D721Med (cell line): ENCODE data around the gene SPATS2L.

Source experiments
- DNase-seq: peaks from one replicate; pipeline ENCODE4 v3.0.0; 2011; ENCODE audit warnings: low spot score; ENCODE audit not compliant: insufficient read length
- FAIRE-seq: peaks from 2 replicates; lab custom pipeline; 2011; peaks lifted over from hg19 to GRCh38; lab: Jason Lieb, UNC
- TF ChIP-seq, protein P1 (sequence below): IDR thresholded peaks from 2 replicates; pipeline ENCODE4 v1.5.1; 2012; ENCODE audit warnings: mild to moderate bottlenecking, control low read depth; ENCODE audit not compliant: insufficient read depth; ENCODE audit errors: missing control alignments

SPATS2L gene

GRCh38 chr2:200357845-200358244 lies 51.4 kb downstream of the SPATS2L start:
- FAIRE-seq: no peak
- no peak for DNase-seq
- TF ChIP-seq, protein P1, sequence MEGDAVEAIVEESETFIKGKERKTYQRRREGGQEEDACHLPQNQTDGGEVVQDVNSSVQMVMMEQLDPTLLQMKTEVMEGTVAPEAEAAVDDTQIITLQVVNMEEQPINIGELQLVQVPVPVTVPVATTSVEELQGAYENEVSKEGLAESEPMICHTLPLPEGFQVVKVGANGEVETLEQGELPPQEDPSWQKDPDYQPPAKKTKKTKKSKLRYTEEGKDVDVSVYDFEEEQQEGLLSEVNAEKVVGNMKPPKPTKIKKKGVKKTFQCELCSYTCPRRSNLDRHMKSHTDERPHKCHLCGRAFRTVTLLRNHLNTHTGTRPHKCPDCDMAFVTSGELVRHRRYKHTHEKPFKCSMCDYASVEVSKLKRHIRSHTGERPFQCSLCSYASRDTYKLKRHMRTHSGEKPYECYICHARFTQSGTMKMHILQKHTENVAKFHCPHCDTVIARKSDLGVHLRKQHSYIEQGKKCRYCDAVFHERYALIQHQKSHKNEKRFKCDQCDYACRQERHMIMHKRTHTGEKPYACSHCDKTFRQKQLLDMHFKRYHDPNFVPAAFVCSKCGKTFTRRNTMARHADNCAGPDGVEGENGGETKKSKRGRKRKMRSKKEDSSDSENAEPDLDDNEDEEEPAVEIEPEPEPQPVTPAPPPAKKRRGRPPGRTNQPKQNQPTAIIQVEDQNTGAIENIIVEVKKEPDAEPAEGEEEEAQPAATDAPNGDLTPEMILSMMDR: no peak

DNA sequence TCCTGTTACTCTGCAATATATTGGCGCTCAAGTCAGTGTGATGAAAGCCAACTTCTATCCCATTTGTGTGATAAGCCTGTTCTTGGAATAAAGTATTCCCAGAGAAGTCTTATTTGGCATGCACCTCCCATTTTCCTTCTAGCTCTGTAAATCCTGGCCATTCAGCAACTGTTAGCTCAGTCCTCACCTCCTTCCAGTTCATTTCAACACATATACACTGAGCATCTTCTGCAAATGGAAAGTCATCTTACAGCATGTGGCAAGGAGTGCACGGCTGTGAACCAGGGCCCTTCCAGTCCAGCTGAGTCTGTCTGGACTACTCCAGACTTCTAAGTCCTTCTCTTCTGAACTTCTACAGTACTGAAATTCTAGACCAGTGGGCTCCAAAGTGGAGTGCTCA lies 53.1 kb downstream of the SPATS2L start:
- FAIRE-seq: no peak
- TF ChIP-seq, protein P1: no peak
- DNase-seq: no peak

DNA sequence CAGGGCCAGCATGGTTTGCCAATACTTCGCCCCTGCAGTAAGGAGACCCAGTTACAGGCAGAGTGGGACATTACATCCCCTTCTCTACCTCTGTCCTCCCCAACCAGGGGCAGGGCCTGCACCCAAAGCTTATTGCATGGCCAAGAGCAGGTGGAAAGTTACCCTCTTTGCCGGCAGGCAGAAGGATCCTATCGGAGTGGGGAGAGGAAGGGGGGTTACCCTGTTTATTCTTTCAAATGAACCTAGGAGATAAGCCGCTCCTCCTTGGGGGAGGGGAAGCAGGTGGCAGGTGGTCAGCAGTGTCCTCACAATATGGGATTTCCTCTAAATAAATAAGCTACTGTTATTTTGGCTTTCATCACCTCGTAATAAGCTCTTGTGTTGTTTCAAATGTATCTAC lies 53.9 kb downstream of the SPATS2L start:
- TF ChIP-seq, protein P1: no peak
- no peak for DNase-seq
- no peak for FAIRE-seq

- DNase-seq (no peak), FAIRE-seq (no peak)
- TF ChIP-seq, protein P1: no peak
Measured at GRCh38 chr2:200362202-200362917, 55.9 kb downstream of the SPATS2L start.

- FAIRE-seq: no peak
- DNase-seq: no peak
- TF ChIP-seq, protein P1: no peak
Measured at GRCh38 chr2:200363279-200363678, 56.8 kb downstream of the SPATS2L start.

- TF ChIP-seq, protein P1: no peak
- DNase-seq (no peak), FAIRE-seq (no peak)
Measured at GRCh38 chr2:200364142-200364541, 57.6 kb downstream of the SPATS2L start.

DNA sequence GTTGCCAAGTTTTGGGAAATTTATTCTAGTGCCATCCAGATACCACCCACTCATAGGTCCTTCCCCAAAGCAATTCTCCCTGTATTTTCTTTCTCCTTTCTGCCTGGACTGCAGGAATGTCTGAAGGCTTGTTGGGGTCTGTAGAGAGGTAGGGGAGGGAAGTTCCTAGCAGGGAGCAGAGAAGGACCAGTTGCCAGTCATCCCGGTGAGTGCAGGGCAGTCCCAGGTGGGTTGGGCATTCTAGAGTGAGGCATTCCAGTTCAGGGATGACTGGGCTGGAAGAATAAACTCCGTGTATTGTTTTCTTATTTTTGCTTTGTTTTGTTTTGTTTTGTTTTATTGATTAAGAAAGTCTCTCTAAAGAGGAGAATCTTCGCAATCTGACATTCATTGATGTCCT lies 58.1 kb downstream of the SPATS2L start:
- DNase-seq (no peak), FAIRE-seq (no peak)
- TF ChIP-seq, protein P1: no peak
